ENCODE results near the gene COG2.
"Not testable (repeated sequence)": the region's sequence is repeated elsewhere in the genome, so short reads cannot be mapped to it uniquely, and the experiment has no call there.

COG2 gene

DNA sequence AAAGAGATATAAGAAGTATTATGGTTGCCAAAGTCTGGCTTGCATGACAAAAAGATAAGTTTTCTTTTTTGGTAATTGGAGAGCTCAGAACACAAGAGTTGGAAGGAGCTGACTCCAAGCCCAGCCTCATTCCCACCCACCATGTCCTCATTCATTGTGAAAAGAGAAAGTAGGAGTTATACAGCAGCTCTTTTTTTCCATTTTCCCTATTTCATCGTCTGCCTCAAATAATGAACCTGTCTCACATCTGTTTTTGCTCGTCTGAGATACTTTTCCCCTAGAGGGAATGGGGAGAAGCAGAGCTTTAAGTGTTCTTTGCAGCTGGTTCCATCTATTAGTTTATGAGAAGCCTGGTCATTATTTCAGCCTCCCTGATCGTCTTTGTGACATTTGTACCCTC lies 36.9 kb downstream of the COG2 start:
- no peak for DNase-seq

DNA sequence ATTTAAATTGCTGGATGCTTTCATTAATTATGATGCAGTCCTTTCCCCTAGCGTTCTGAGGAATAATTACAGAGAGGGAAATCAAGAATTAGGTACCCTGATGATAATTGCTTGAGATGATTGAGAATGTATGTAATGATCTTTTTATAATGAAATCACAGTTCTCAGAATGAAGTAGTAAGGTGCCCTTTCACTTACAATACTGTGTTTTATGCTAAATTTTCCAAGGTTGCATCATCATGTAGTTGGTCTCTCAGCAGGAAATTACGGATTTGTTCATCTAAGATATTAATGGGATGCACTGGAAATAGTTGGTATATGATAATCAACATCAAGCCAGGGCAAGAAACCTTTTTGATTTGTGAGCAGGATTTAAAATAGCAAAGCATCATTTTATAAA lies 37.5 kb downstream of the COG2 start:
- DNase-seq, result no peak

DNA sequence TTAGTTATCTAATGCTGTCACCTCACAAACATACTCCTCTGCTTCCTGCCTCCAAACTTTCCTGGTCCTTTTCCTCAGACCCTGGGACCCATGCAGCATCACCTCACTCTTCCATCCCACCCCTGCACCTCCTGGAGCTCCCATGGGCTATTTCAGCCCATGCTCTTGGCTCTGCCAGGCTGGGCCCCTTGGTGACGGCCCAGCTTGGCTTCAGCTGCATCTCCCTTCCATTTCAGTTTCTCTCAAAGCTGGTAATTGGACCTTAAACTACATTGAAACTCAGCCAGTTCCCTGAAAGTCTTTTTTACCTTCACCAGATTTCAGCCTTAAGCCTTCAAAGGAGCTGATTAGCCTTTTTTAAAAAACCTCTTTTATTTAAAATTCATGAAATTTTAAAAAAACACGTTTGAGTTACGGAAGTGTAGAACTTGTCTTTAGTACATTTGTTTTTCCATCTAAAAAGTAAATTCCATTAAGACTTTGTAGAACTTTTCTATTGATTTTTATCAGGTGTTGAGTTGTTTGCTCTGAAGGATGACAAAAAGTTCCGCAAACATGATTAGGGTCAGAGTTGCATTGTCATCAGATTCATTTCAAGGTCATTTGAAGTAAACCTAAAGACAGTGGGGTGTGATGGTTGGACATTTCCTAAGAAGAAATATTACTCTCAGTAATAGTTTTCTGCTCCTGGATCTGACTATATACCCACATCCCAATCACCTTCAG lies 38.2 kb downstream of the COG2 start:
- no peak for DNase-seq

DNA sequence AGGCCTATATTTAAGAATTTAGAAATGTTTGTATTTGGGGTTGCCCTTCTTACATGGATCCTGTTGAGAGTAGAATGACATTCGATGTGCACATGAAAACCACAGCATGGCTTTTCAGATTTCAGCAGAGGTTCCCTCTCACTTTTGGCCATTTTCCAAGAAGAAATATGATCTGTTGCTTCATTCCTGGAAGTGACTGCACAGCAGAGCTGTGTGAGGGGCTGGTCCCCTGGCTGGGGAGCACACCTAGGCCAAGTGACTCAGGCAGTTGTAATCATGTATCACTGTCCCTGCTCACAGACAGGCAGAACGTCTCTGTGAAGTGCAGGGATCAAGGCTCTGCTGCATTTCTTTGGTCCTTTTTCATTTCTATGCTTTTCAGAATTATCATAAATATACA lies 39.3 kb downstream of the COG2 start:
- no peak for DNase-seq

DNA sequence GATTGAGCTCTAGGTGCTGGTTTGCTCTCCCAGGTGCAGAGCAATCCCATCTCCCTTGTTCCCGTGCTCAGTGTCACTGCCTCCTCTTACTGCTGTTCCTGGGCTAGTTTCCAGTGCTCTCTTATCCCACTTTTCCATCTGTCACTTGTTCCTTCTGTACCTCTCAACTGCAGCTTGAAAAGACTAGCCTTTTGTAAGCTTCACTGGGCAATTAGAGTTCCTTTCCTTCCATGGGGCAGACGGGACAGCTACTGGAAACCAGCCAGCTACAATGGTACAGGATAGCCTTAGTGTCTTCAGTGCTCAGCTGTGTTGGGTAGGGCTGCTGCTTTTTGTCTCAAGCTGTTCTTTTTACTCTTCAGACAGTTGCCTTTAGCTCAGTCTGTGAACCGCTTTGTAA lies 40.0 kb downstream of the COG2 start:
- no peak for DNase-seq

DNA sequence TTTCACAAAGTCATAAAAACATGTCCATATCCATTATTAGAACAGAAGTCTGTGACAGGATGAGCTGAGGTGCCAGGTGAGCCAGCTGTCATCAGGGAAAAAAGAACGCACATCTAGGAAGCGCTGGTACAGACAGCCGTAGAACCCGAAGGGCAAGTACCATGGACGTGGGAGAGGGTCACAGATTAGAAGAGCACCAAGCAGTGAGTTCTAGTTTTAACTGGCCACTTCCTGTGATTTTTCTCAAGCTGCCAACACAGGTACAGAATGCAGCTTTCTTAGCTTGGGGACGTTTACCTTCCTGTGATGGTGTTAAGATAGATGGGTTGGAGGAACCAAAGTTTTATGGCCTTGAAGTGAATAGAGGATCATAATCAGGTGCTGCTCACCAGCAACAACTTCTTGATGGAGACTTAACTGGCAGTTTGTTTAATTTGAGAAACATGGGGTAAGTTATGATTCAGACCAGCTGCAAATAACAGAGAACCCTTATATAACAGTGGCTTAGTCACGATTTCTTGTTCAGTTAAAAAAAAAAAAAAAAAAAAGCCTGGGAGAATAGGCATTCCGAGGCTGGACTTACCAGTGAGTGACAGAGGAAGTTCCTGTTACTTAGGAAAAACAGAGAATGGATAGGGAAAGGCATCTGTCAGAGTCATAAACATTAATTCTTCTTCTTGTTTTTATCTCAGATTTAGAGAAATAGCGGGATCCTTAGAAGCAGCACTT lies 40.8 kb downstream of the COG2 start:
- DNase-seq, result no peak

DNA sequence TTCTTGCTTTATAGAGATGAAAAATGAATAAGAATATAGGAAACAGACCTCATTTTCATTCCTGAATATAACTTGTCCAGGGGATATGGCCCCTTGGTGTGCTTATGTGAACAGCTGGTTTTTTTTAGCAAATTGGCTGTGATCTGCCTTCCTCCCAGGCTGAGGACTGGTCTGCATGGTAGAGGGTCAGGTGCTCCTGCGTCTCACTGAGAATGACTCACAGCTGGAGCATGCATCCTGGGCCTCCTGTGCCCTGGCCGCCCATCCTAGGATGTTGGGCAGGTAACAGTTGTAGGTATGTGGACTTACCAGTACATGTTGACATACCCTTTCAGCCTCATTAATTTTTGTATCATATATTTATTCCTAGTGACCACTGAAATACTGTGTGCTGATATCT lies 41.9 kb downstream of the COG2 start:
- no peak for DNase-seq

DNA sequence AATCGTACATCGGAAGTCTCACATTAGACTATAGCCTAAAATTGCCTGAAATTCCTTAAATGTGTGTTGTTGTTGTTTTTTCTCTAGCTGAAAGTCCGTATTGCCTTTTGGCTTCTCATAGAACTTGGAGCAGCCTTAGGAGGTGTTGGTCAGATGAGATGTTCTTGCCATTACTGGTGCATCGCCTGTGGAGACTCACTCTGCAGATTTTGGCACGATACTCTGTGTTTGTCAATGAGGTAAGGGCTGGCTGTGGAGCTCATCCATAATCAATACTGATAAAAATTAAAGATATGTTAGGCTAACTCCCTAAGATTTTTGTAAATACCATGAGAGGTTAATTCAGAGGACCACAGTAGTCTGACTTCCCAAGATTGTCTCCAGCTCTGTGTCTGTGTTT lies 42.7 kb downstream of the COG2 start:
- no peak for DNase-seq

DNA sequence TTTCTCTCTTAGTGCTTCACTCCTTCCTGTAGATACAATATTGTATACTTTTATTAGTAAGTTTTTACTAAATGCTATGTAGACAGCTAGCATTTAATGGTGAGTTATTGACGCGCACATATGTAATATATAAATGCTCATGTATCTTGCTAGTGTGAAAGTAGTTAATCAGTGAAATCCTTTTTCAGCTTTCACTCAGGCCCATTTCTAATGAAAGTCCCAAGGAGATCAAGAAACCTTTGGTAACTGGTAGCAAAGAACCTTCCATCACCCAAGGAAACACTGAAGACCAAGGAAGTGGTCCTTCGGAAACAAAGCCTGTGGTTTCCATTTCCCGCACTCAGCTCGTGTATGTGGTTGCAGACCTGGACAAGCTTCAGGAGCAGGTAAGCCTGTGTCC lies 44.5 kb downstream of the COG2 start:
- DNase-seq, result no peak

DNA sequence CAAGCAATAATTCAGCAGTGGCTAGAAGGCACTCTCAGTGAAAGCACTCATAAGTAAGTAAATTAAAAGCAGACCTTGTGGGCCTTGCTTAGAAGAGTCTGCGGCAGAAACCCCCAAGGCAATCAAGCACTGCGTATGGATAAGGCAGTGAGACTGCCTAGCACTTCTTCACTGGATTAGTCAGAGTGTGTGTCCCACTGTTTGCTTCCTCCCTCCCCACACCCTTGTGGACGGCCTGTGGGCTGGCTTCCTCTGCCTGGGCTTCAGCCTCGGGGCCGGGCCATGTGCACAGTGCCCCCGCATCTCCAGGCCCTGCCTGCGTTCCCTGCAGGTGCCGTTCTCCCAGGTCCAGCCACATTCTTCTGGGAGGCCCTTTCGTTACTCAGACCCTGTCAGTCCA lies 47.8 kb downstream of the COG2 start:
- DNase-seq, result no peak

DNA sequence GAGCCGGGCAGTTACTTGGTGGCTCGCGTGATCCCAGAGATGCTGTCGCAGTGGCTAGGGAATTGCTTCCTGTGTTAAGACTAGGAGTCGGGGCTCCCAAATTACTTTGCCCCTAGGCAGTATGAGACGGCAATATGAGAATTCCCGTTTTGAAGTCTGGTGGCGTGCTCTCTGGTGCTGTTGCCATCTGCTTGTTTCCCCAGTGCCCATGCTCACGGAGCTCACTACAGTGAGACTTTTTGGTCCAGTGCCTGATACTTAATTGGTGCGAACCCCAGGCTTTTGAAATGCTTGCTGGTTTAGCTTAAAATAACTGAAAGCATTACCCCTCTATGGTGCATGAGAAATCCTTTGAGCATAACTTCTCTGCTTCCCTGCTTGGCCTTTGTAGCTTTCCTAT lies 49.3 kb downstream of the COG2 start:
- DNase-seq, result no peak

DNA sequence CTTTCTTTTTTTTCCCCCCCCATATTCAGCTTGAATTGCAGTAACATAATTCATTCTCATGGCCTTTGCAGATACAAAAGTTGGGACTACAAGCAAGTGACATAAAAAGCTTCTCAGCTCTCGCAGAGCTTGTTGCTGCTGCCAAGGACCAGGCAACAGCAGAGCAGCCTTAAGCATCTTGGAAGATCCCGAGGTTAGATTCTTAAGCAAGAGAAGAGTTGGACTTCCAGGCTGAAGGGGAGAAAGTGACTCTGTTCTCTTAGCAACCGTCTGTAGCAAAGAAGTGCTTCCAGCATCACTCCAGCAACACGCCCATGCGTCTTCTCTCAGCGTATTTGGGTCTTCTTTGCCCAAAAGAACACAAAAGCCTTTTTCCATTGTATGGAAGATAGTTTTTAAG lies 50.9 kb downstream of the COG2 start:
- no peak for DNase-seq

DNA sequence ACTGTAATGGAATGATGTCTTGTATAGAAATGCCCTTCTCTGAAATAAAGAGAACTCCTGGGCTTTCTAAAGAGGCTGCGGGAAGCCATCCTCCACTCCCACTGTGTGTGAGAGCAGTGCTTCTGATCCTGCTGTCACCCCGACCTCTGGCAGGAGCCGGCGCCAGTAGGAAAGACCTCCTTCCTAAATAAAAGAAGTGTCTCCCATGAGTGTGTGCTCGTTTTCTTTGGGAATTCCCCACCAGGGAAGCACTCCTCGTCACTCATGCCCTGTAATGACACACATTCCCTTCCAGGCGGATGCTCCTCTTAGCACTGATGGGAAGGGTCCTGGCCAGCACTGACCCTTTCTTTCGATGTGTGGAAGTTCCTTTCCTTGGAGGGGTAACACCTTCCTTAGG lies 51.5 kb downstream of the COG2 start:
- no peak for DNase-seq

DNA sequence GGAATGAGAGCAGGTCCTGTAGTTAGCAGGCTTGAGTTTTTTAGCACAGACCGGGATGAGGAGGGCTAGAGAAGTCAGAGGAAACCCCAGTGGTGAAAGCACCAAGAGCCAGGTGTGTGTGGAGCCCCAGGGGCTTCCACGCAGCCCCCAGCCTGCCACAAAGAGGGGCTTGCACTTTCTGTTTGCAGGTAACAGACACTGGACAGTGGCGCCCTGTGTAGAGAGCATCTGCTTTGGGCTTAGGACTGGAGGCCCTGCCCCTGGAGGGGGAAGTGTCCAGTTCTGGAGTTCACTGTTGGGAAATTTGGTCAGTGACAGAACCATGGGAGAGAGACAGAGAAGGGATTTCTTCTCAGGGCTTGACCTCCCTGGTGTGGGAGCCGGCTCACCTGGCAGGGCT lies 52.2 kb downstream of the COG2 start:
- no peak for DNase-seq

DNA sequence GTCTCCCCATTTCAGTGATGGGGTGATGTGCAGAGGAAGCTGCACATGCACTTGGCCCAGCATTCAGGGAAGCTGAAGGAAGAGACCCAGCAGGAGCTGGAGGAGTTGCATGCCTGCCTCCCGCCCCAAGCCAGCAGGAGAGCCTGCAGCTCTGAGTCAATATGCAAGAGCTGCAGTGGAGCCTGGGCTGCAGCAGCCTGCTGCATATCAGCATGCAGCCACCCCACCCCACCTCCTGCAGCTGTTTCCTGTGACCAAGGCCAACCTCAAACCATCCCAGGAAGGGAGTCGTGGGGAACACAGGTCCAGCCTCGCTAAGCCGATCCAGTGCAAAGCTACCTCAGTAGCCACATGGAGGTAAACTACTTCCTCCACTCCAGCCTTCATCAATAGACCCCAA lies 52.7 kb downstream of the COG2 start:
- DNase-seq, result no peak

DNA sequence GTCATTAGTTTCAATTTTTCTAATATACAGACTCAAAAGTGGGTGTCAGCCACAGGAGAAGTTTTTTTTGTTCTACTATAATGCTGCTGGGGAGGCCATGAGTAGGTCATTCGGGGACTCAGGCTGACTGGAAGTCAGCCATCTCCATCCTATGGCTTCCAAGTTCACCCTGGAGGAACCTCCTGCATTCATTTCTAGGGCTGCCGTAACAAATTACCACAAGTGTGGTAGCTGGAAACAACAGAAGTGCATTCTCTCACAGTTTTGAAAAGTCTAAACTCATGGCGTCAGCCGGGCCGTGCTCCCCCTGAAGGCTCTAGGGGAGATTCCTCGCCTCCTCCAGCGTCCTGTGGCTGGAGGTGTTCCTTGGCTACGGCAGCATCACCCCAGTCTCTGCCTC lies 53.9 kb downstream of the COG2 start:
- no peak for DNase-seq

DNA sequence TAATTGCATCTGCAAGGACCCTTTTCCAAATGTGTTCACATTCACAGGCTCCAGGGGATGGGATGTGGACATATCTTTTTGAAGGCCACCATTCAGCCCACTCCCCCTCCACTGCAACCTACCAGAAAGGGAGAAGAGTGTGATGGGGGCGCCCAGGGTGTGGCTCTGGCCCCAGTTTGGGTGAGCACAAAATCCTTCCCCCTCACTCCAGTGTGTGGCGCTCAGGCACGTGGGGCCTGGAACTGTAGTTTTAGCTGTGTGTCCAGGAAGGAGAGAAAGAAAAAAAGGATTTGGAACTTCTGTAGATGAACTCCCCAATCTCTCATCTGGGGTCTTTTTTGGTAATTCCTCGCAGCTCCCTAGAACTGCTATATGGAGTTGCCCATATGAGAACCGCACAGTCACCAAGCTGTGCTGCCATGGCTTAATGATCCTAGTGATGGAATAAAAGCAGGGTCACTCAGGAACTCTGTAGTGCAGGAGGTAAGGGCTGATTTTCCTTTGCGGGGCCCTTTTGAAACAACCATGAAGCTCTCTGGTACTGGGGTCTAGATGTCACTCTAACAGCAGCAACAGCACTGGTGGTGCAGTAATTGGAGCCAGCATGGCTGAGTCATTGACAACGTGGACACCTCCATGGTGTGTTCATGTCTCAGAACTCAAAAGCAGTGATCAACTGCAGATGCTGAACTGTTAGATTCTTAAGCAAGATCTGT lies 54.6 kb downstream of the COG2 start:
- no peak for DNase-seq

DNA sequence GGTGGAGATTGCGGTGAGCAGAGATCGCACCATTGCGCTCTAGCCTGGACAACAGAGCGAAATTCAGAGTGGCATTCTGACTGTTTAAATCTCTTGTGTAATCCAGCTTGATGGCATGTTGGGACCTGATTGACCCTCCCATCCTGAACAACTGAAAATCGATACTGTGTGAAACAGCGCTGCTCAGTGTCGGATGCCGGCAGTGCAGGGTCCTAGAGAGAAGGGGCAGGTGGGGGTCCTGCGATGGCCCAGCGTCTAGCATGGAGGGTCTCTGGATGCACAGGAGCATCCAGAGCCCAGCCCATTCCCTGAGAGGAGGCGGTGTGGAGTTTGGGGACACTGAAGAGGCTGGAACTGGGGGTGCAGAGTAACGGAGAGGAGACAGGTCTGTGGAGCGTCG lies 55.8 kb downstream of the COG2 start:
- DNase-seq, result no peak

DNA sequence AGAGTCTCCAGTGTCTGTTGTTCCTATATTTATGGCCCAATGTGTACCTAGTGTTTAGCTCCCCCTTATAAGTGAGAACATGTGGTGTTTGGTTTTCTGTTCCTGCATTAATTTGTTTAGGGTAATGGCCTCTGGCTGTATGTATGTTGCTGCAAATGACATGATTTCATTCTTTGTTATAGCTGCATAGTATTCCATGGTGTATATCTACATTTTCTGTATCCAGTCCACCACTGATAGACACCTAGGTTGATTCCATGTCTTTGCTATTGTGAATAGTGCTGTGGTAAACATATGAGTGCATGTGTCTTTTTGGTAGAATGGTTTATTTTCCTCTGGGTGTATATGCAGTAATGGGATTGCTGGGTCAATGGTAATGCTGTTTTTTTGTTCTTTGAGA lies 56.7 kb downstream of the COG2 start:
- not testable (repeated sequence) for DNase-seq

DNA sequence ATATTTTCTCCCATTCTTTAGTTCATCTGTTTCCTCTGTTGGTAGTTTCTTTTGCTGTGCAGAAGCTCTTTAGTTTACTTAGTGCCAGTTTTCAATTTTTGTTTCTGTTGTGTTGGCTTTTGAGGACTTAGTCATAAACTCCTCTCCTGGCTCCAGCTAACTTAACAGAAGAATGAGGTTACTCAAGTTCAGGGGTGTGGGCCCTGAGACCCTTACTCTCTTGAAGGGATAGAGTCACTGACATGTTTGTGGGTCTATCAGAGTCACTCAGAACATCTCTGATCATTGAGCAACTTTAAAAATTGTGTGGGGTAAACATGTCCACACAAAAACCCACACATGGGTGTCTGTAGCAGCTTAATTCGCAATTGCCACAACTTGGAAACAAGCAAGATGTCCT lies 57.4 kb downstream of the COG2 start:
- DNase-seq, result no peak

DNA sequence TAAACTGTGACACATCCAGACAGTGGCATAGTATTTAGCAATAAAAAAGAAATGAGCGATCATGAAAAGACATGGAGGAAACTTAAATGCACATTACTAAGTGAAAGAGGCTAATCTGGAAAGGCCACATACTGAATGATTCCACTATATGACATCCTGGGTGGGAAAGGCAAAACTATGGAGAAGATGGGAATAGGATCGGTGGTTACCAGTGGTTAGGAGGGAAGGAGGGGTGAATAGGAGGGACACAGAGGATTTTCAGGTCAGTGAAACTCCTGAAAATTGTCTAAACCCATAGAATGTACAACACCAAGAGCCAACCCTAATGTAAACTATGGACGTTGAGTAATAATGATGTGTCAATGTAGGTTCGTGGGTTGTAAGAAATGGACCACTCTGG lies 57.9 kb downstream of the COG2 start:
- no peak for DNase-seq

DNA sequence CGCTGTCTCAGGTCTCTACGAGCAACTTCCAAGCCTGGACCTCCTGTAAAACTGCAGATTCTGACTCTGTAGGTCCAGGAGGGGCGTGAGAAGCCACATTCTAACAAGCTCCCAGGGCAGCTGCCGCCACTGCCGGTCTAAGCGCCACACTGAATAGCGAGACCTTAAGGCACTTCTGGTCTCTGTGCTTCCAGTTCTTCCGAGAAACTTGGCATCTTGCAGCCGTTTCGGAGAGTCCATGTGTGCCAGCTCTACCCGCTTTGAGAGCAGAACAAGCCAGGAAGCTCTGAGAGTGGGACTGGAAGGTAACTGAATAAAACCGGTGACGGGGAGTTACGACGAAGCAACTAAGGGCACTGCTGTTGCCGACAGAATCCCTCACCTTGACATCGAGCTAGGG lies 59.2 kb downstream of the COG2 start:
- DNase-seq, result no peak

DNA sequence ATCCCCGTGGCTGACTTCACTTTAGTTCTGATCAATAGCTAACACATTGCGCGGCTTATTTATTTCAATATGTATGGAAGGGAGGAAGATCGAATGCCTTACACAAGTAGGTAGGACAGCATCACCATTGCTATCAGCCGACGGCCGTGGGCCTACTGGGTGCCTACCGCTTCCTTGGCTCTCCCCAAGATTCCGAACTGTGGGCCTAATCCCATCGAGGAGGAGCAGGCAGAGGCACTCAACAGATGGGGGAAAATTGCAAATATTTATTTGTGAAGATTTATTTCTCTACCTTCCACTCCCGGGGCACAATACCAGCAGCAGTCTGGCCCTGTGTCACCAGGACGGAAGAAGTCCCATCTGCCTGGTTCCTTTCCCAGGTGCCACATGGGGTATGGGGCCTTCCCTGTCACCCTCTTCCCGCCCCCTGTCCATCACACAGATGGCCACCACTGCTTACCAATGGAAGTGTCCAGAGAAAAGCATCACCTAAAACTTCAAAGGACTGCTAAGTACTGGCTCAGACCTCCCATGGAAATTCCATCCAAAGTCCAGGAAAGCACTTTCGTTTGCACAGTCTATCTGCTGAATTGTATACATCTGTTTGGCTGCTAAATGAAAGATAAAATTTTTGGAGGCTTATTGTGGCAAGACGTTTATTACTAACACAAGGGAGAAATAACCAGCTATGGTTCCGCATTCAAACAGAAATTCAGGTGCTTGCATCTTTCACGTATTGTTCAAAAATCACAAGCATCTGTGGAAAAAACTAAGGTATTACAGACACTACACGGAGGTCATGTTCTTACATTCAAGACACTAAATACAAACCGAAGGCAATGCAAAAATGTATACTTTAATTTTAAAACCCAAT lies 59.9 kb downstream of the COG2 start:
- no peak for DNase-seq

Data from right forelimb (tissue), 1 donor.